HepG2 (cell line): Measurements from ENCODE around the gene GRPEL2. TPM values are rescaled to one million over a fixed set of nuclear protein-coding genes. Genes with fewer than 3 reads are reported as not detected.

ENCODE experiments used
- ATAC-seq: fragments of 200-7000 bp; cut with Tn5 transposase; 3 replicates; pipeline ENCODE4 v1.9.1; 2020; ENCODE audit warnings: mild to moderate bottlenecking, moderate library complexity
- BruUV-seq: library from RNA; stranded (reverse); fragments of 400-500 nt; replicated peaks from 2 replicates; lab custom pipeline; 2021; lab: Mats Ljungman, UMichigan
- CTCF ChIA-PET: fragments of 300-600 bp; formaldehyde crosslinking; extraction: SDS; loops from one replicate; lab custom pipeline; 2021; ENCODE audit warnings: low total read pairs, inconsistent platforms, low intra/inter-chr PET ratio; lab: Yijun Ruan, JAX
- POLR2A ChIA-PET: fragments of 350-600 bp; sonication (Branson Sonifier 250); formaldehyde crosslinking; loops from one replicate; lab custom pipeline; 2020; ENCODE audit warnings: antibody characterized with exemption, inconsistent platforms; lab: Yijun Ruan, JAX
- DNase-seq: peaks from one replicate; pipeline ENCODE4 v3.0.0-alpha.2; 2015; ENCODE audit warnings: low spot score
- FAIRE-seq: peaks from 3 replicates; lab custom pipeline; 2011; peaks lifted over from hg19 to GRCh38; lab: Jason Lieb, UNC
- H2AFZ ChIP-seq: one replicate; pipeline ENCODE4 v1.6.1; 2011; ENCODE audit warnings: low read length, inconsistent platforms
- H3K27ac ChIP-seq: fragments of 300-600 bp; 3 replicates; pipeline ENCODE4 v1.8.0; 2011; ENCODE audit warnings: mixed run types, mild to moderate bottlenecking, mixed read lengths, low read length, inconsistent platforms; ENCODE audit not compliant: insufficient read depth; ENCODE audit errors: extremely low read length
- H3K27me3 ChIP-seq, 2 experiments: fragments of 200-600 bp in 1 of 2; 2 replicates in 1 of 2; 3 replicates in 1 of 2; pipeline versions ENCODE4 v1.6.0 to v1.8.0; 2011; ENCODE audit warnings: low read length in 2 of 2, mild to moderate bottlenecking in 2 of 2, moderate library complexity in 2 of 2, inconsistent platforms in 1 of 2; ENCODE audit not compliant: insufficient read depth in 2 of 2, control insufficient read depth in 1 of 2
- H3K36me3 ChIP-seq, 2 experiments: fragments of 200-600 bp in 1 of 2; replicated peaks in 1 of 2; 2 replicates in 1 of 2; 3 replicates in 1 of 2; pipeline versions ENCODE4 v1.5.1 to v1.8.0; 2011; ENCODE audit warnings: low read length in 2 of 2, inconsistent platforms in 1 of 2; ENCODE audit not compliant: insufficient read depth in 2 of 2, control insufficient read depth in 1 of 2
- H3K4me1 ChIP-seq: 2 replicates; pipeline ENCODE4 v1.5.1; 2012; ENCODE audit warnings: low read length, inconsistent platforms; ENCODE audit not compliant: insufficient read depth
- H3K4me2 ChIP-seq: 2 replicates; pipeline ENCODE4 v1.6.0; 2011; ENCODE audit warnings: low read depth, low read length, inconsistent platforms
- H3K4me3 ChIP-seq, 3 experiments: fragments of 200-600 bp in 1 of 3; sonication (generic), shearing (Covaris generic) in 1 of 3; replicated peaks in 1 of 3; 2 replicates each; pipeline ENCODE4 v1.5.1; 2011 to 2016; ENCODE audit warnings: low read length in 3 of 3, inconsistent platforms in 2 of 3, low read depth in 2 of 3, mild to moderate bottlenecking in 2 of 3, control low read depth in 1 of 3, mixed read lengths in 1 of 3; ENCODE audit not compliant: insufficient read depth in 1 of 3
- H3K79me2 ChIP-seq: one replicate; pipeline ENCODE4 v1.6.1; 2011; ENCODE audit warnings: low read length, inconsistent platforms; ENCODE audit not compliant: insufficient read depth
- H3K9ac ChIP-seq: 2 replicates; pipeline ENCODE4 v1.6.0; 2011; ENCODE audit warnings: mild to moderate bottlenecking, low read depth, low read length, inconsistent platforms; ENCODE audit not compliant: insufficient read depth
- H3K9me3 ChIP-seq: 2 replicates; pipeline ENCODE4 v1.5.1; 2012; ENCODE audit warnings: mild to moderate bottlenecking, low read length
- H4K20me1 ChIP-seq: 2 replicates; pipeline ENCODE4 v1.6.0; 2011; ENCODE audit warnings: inconsistent platforms, mild to moderate bottlenecking, low read length, moderate library complexity; ENCODE audit not compliant: insufficient read depth
- AKAP8 ChIP-seq: sonication (generic); formaldehyde crosslinking; IDR thresholded peaks from 2 replicates; pipeline ENCODE4 v1.5.1; 2020; ENCODE audit warnings: mild to moderate bottlenecking, missing genetic modification reagents
- ARNTL ChIP-seq: sonication (generic); formaldehyde crosslinking; IDR thresholded peaks from 2 replicates; pipeline ENCODE4 v1.4.0; 2020; ENCODE audit warnings: mild to moderate bottlenecking, missing genetic modification reagents
- CEBPB ChIP-seq: IDR thresholded peaks from 2 replicates; pipeline ENCODE4 v1.6.1; 2011; ENCODE audit warnings: low read depth, low read length, improper control_type of control experiment, borderline replicate concordance
- HDAC1 ChIP-seq: sonication (generic); formaldehyde crosslinking; IDR thresholded peaks from 2 replicates; pipeline ENCODE4 v1.5.1; 2020; ENCODE audit warnings: mild to moderate bottlenecking, missing genetic modification reagents
- KMT2B ChIP-seq: IDR thresholded peaks from 2 replicates; pipeline ENCODE4 v1.6.1; 2016; ENCODE audit warnings: missing genetic modification reagents, missing compliant biosample characterization
- MED8 ChIP-seq: sonication (generic); formaldehyde crosslinking; IDR thresholded peaks from 2 replicates; pipeline ENCODE4 v1.8.1; 2023; ENCODE audit warnings: mild to moderate bottlenecking, missing genetic modification reagents; ENCODE audit not compliant: insufficient replicate concordance
- NKX3-1 ChIP-seq: sonication (generic); formaldehyde crosslinking; IDR thresholded peaks from 2 replicates; pipeline ENCODE4 v1.5.0; 2020; ENCODE audit warnings: missing genetic modification reagents
- NPAS2 ChIP-seq: sonication (generic); formaldehyde crosslinking; IDR thresholded peaks from 2 replicates; pipeline ENCODE4 v1.8.0; 2022; ENCODE audit warnings: mild to moderate bottlenecking, missing genetic modification reagents, borderline replicate concordance
- NR1H2 ChIP-seq: sonication (generic); formaldehyde crosslinking; IDR thresholded peaks from 2 replicates; pipeline ENCODE4 v1.8.1; 2022; ENCODE audit warnings: low read depth, missing genetic modification reagents, borderline replicate concordance
- SNAPC2 ChIP-seq: sonication (generic); formaldehyde crosslinking; IDR thresholded peaks from 2 replicates; pipeline ENCODE4 v1.8.1; 2022; ENCODE audit warnings: mild to moderate bottlenecking, missing genetic modification reagents
- ZFAT ChIP-seq: sonication (generic); formaldehyde crosslinking; conservative IDR thresholded peaks from 2 replicates; pipeline ENCODE4 v1.8.1; 2023; ENCODE audit warnings: missing genetic modification reagents, inconsistent platforms
- ZNF317 ChIP-seq: sonication (generic); formaldehyde crosslinking; IDR thresholded peaks from 2 replicates; pipeline ENCODE4 v1.5.0; 2020; ENCODE audit warnings: mild to moderate bottlenecking, missing genetic modification reagents
- ZNF383 ChIP-seq: sonication (generic); formaldehyde crosslinking; IDR thresholded peaks from 2 replicates; pipeline ENCODE4 v1.4.0; 2020; ENCODE audit warnings: missing genetic modification reagents, mild to moderate bottlenecking, borderline replicate concordance
- ZNF501 ChIP-seq: sonication (generic); formaldehyde crosslinking; IDR thresholded peaks from 2 replicates; pipeline ENCODE4 v1.5.1; 2020; ENCODE audit warnings: mild to moderate bottlenecking, moderate library complexity, missing genetic modification reagents
- WGBS: methylation state at CpG from one replicate; pipeline ENCODE4 v1.1.6; 2017; ENCODE audit warnings: low lambda C conversion rate; 5-methylcytosine and 5-hydroxymethylcytosine counted together
- in situ Hi-C: cut with HindIII; loops from 2 replicates; pipeline ENCODE4 v1.10.0; 2017; ENCODE audit warnings: low pct_unique_long_range_greater_than_20kb; ENCODE audit not compliant: extremely low pct_ligation_motif_present
- intact Hi-C: fragments of 100-400 bp; cut with micrococcal nuclease; formaldehyde crosslinking; loops from one replicate; pipeline ENCODE4 v1.10.0; 2022; ENCODE audit not compliant: unreplicated experiment
- polyA plus RNA-seq, 8 experiments: library from polyadenylated mRNA; depleted of rRNA in 3 of 8; stranded (reverse) in 7 of 8; unstranded in 1 of 8; fragments of >200 nt; fragmentation: Illumina TruSeq in 4 of 8; extraction: Trizol in 4 of 8; gene quantifications; 2 replicates each; pipeline versions ENCODE4 v1.2.1 to v1.2.3, GENCODE V29; 2011 to 2016; ENCODE audit warnings: low read depth in 4 of 8, missing spikeins in 1 of 8, mixed read lengths in 1 of 8; ENCODE audit not compliant: insufficient read depth in 1 of 8
- total RNA-seq, 5 experiments: library from RNA; depleted of rRNA; stranded (reverse); fragments of >200 nt; fragmentation: Illumina TruSeq; extraction: Trizol; gene quantifications; 2 replicates each; pipeline ENCODE4 v1.2.3, GENCODE V29; 2016; ENCODE audit warnings: low read depth in 1 of 5
- TF ChIP-seq, protein P1 (sequence below): sonication (generic); formaldehyde crosslinking; IDR thresholded peaks from 2 replicates; pipeline ENCODE4 v1.8.0; 2023; ENCODE audit warnings: mild to moderate bottlenecking, missing genetic modification reagents
- TF ChIP-seq, protein P2 (sequence below): sonication (generic); formaldehyde crosslinking; conservative IDR thresholded peaks from 2 replicates; pipeline ENCODE4 v1.8.0; 2022; ENCODE audit warnings: mild to moderate bottlenecking, moderate library complexity, missing genetic modification reagents
- TF ChIP-seq, protein P3 (sequence below): sonication (generic); formaldehyde crosslinking; IDR thresholded peaks from 2 replicates; pipeline ENCODE4 v1.5.0; 2020; ENCODE audit warnings: missing genetic modification reagents
- TF ChIP-seq, protein P4 (sequence below): sonication (generic); formaldehyde crosslinking; IDR thresholded peaks from 2 replicates; pipeline ENCODE4 v1.5.0; 2020; ENCODE audit warnings: missing genetic modification reagents, mild to moderate bottlenecking, borderline replicate concordance

GRPEL2 gene
- total and polyA plus RNA-seq, 2 of the 13 experiments (the other 11 are each of a cell fraction or from before 2014, with no cell fraction given): 13.1 to 16.6 TPM

DNA sequence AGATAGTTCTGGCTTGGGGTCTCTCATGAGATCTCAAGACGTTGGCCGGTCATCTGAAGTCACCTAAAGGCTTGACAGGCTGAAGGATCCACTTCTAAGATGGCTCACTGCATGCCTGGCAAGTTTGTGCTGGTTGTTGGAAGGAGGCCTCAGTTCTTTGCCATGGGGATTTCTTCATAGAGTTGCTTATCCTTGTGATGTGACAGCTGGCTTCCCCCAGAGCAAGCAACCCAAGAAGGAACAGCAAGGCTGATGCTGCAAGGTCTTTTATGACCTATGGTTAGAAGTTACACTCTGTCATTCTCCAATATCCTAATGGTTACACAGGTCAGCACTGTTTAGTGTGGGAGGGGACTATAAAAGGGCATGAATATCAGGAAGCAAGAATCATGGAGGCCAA is 20.7 kb upstream of the GRPEL2 start:
- TF ChIP-seq, protein P1, sequence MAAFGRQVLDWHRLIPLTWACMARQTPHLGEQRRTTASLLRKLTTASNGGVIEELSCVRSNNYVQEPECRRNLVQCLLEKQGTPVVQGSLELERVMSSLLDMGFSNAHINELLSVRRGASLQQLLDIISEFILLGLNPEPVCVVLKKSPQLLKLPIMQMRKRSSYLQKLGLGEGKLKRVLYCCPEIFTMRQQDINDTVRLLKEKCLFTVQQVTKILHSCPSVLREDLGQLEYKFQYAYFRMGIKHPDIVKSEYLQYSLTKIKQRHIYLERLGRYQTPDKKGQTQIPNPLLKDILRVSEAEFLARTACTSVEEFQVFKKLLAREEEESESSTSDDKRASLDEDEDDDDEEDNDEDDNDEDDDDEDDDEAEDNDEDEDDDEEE (CRISPR knock-in tag): no peak
- TF ChIP-seq KMT2B (CRISPR knock-in tag): no peak
- no peak for TF ChIP-seq SNAPC2
- no peak for TF ChIP-seq NPAS2 (CRISPR knock-in tag)
- no peak for TF ChIP-seq HDAC1 (CRISPR knock-in tag)
- no peak for TF ChIP-seq CEBPB
- no peak for TF ChIP-seq ZFAT (CRISPR knock-in tag)
- TF ChIP-seq ZNF501 (CRISPR knock-in tag): no peak
- TF ChIP-seq, protein P2, sequence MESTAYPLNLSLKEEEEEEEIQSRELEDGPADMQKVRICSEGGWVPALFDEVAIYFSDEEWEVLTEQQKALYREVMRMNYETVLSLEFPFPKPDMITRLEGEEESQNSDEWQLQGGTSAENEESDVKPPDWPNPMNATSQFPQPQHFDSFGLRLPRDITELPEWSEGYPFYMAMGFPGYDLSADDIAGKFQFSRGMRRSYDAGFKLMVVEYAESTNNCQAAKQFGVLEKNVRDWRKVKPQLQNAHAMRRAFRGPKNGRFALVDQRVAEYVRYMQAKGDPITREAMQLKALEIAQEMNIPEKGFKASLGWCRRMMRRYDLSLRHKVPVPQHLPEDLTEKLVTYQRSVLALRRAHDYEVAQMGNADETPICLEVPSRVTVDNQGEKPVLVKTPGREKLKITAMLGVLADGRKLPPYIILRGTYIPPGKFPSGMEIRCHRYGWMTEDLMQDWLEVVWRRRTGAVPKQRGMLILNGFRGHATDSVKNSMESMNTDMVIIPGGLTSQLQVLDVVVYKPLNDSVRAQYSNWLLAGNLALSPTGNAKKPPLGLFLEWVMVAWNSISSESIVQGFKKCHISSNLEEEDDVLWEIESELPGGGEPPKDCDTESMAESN: no peak
- TF ChIP-seq ZNF383: no peak
- TF ChIP-seq, protein P3, sequence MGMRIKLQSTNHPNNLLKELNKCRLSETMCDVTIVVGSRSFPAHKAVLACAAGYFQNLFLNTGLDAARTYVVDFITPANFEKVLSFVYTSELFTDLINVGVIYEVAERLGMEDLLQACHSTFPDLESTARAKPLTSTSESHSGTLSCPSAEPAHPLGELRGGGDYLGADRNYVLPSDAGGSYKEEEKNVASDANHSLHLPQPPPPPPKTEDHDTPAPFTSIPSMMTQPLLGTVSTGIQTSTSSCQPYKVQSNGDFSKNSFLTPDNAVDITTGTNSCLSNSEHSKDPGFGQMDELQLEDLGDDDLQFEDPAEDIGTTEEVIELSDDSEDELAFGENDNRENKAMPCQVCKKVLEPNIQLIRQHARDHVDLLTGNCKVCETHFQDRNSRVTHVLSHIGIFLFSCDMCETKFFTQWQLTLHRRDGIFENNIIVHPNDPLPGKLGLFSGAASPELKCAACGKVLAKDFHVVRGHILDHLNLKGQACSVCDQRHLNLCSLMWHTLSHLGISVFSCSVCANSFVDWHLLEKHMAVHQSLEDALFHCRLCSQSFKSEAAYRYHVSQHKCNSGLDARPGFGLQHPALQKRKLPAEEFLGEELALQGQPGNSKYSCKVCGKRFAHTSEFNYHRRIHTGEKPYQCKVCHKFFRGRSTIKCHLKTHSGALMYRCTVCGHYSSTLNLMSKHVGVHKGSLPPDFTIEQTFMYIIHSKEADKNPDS (CRISPR knock-in tag): no peak
- TF ChIP-seq, protein P4, sequence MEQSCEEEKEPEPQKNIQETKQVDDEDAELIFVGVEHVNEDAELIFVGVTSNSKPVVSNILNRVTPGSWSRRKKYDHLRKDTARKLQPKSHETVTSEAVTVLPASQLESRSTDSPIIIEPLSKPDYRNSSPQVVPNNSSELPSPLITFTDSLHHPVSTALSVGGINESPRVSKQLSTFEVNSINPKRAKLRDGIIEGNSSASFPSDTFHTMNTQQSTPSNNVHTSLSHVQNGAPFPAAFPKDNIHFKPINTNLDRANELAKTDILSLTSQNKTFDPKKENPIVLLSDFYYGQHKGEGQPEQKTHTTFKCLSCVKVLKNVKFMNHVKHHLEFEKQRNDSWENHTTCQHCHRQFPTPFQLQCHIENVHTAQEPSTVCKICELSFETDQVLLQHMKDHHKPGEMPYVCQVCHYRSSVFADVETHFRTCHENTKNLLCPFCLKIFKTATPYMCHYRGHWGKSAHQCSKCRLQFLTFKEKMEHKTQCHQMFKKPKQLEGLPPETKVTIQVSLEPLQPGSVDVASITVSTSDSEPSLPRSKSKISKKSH (CRISPR knock-in tag): no peak
- TF ChIP-seq NKX3-1 (CRISPR knock-in tag): no peak
- no peak for TF ChIP-seq ZNF317 (CRISPR knock-in tag)
- TF ChIP-seq NR1H2: no peak
- no peak for TF ChIP-seq ARNTL (CRISPR knock-in tag)
- no peak for TF ChIP-seq AKAP8 (CRISPR knock-in tag)
- no peak for TF ChIP-seq MED8 (CRISPR knock-in tag)
- no peak overlapping the region for H3K27ac ChIP-seq
- no peaks in the 10 kb centered on the region for H4K20me1 ChIP-seq
- in situ Hi-C loops: loop anchor here (5.0 kb wide), 2 partner anchors 48 to 108 kb away; no protein-coding TSS in a partner anchor
- H3K4me2 ChIP-seq: no peak overlapping the region
- DNase-seq: no peak
- no peaks in the 10 kb centered on the region for H3K79me2 ChIP-seq
- BruUV-seq: no TSS peak
- no peak overlapping the region for H2AFZ ChIP-seq
- H3K9me3 ChIP-seq: no peaks in the 10 kb centered on the region
- intact Hi-C loops: no loop called here
- FAIRE-seq: peak; percentile 36
- POLR2A ChIA-PET: interaction anchor here (6.7 kb wide), 1 partner anchor 20 kb away, joined by 93 read pairs; the partner anchor contains the start of gene GRPEL2
- WGBS: 100% methylated on average over 2 of the region's 2 CpGs
- no peak overlapping the region for H3K9ac ChIP-seq
- 0 out of 5 replicates have a peak, but pooled peaks cover 0 to 1% of the 10 kb centered on the region in 2 experiments for H3K27me3 ChIP-seq
- H3K4me1 ChIP-seq: peaks cover 65% of the 10 kb centered on the region
- no peaks in the 10 kb centered on the region for H3K36me3 ChIP-seq
- CTCF ChIA-PET: no interaction called here
- no peak for ATAC-seq
- no peak overlapping the region for H3K4me3 ChIP-seq
